H9 (cell line): ENCODE measurements around the gene RCAN3. TPM values are rescaled to one million over a fixed set of nuclear protein-coding genes. Genes with fewer than 3 reads are reported as not detected.

Experiments
- DNase-seq: peaks from one replicate; pipeline ENCODE4 v3.0.0-alpha.2; 2017
- H2AFZ ChIP-seq: one replicate; pipeline ENCODE4 v1.6.1; 2013; ENCODE audit warnings: mild to moderate bottlenecking, low read length, control low read depth, moderate library complexity
- H2AK5ac ChIP-seq: 2 replicates; pipeline ENCODE4 v1.6.1; 2013; ENCODE audit warnings: low read length, control low read depth, mixed read lengths; ENCODE audit not compliant: insufficient read length
- H2BK120ac ChIP-seq: one replicate; pipeline ENCODE4 v1.6.1; 2013; ENCODE audit warnings: low read depth, mild to moderate bottlenecking, low read length, control low read depth, inconsistent platforms; ENCODE audit not compliant: poor library complexity, severe bottlenecking
- H2BK12ac ChIP-seq: 2 replicates; pipeline ENCODE4 v1.6.1; 2013; ENCODE audit warnings: low read length, control low read depth, mixed read lengths, low read depth; ENCODE audit not compliant: insufficient read length
- H2BK15ac ChIP-seq: 2 replicates; pipeline ENCODE4 v1.6.1; 2013; ENCODE audit warnings: low read depth, low read length, control low read depth
- H2BK20ac ChIP-seq: one replicate; pipeline ENCODE4 v1.6.1; 2013; ENCODE audit warnings: low read depth, mild to moderate bottlenecking, low read length, control low read depth, inconsistent platforms; ENCODE audit not compliant: poor library complexity, severe bottlenecking
- H2BK5ac ChIP-seq: 2 replicates; pipeline ENCODE4 v1.6.1; 2013; ENCODE audit warnings: low read length, control low read depth, mixed read lengths; ENCODE audit not compliant: insufficient read length
- H3K14ac ChIP-seq: 2 replicates; pipeline ENCODE4 v1.6.1; 2013; ENCODE audit warnings: low read length, control low read depth; ENCODE audit not compliant: insufficient read depth
- H3K18ac ChIP-seq: 2 replicates; pipeline ENCODE4 v1.6.1; 2013; ENCODE audit warnings: low read depth, mild to moderate bottlenecking, mixed read lengths, low read length, control low read depth; ENCODE audit not compliant: insufficient read length
- H3K23ac ChIP-seq: 2 replicates; pipeline ENCODE4 v1.6.1; 2013; ENCODE audit warnings: low read length, control low read depth, mixed read lengths, low read depth; ENCODE audit not compliant: insufficient read length
- H3K23me2 ChIP-seq: 2 replicates; pipeline ENCODE4 v1.6.1; 2013; ENCODE audit warnings: low read depth, mild to moderate bottlenecking, mixed read lengths, low read length, control low read depth; ENCODE audit not compliant: insufficient read length, poor library complexity, severe bottlenecking
- H3K27ac ChIP-seq: 2 replicates; pipeline ENCODE4 v1.5.1; 2013; ENCODE audit warnings: low read length, control low read depth, mixed read lengths, low read depth; ENCODE audit not compliant: insufficient read length
- H3K27me3 ChIP-seq: 2 replicates; pipeline ENCODE4 v1.6.1; 2013; ENCODE audit warnings: low read length, control low read depth, inconsistent platforms; ENCODE audit not compliant: insufficient read depth
- H3K4ac ChIP-seq: 2 replicates; pipeline ENCODE4 v1.6.1; 2013; ENCODE audit warnings: low read depth, mild to moderate bottlenecking, control low read depth, inconsistent platforms, low read length, moderate library complexity
- H3K4me1 ChIP-seq: 2 replicates; pipeline ENCODE4 v1.6.1; 2013; ENCODE audit warnings: low read length, control low read depth, inconsistent platforms; ENCODE audit not compliant: insufficient read depth
- H3K4me2 ChIP-seq: 2 replicates; pipeline ENCODE4 v1.6.1; 2013; ENCODE audit warnings: low read length, control low read depth, mixed read lengths; ENCODE audit not compliant: insufficient read length, insufficient read depth
- H3K56ac ChIP-seq: 2 replicates; pipeline ENCODE4 v1.6.1; 2013; ENCODE audit warnings: low read depth, mild to moderate bottlenecking, mixed read lengths, low read length, control low read depth; ENCODE audit not compliant: insufficient read length
- H3K79me1 ChIP-seq: 2 replicates; pipeline ENCODE4 v1.6.1; 2013; ENCODE audit warnings: low read depth, mild to moderate bottlenecking, moderate library complexity, low read length, control low read depth, inconsistent platforms; ENCODE audit not compliant: insufficient read depth, poor library complexity, severe bottlenecking
- H3K79me2 ChIP-seq: 2 replicates; pipeline ENCODE4 v1.6.1; 2013; ENCODE audit warnings: low read length, control low read depth, inconsistent platforms; ENCODE audit not compliant: insufficient read depth
- H3K9ac ChIP-seq: 2 replicates; pipeline ENCODE4 v1.6.1; 2013; ENCODE audit warnings: low read length, control low read depth, mixed read lengths; ENCODE audit not compliant: insufficient read length; ENCODE audit errors: extremely low read depth
- H3K9me3 ChIP-seq: one replicate; pipeline ENCODE4 v1.6.1; 2013; ENCODE audit warnings: low read depth, low read length, inconsistent platforms; ENCODE audit not compliant: control insufficient read depth
- H3T11ph ChIP-seq: one replicate; pipeline ENCODE4 v1.6.1; 2013; ENCODE audit warnings: mild to moderate bottlenecking, low read length, control low read depth, inconsistent platforms
- H4K20me1 ChIP-seq: one replicate; pipeline ENCODE4 v1.6.1; 2013; ENCODE audit not compliant: control insufficient read depth, insufficient read length, insufficient read depth
- H4K5ac ChIP-seq: 2 replicates; pipeline ENCODE4 v1.6.1; 2013; ENCODE audit warnings: low read depth, mild to moderate bottlenecking, mixed read lengths, low read length, control low read depth; ENCODE audit not compliant: insufficient read length
- H4K8ac ChIP-seq: replicated peaks from 2 replicates; pipeline ENCODE4 v1.6.1; 2013; ENCODE audit warnings: low read length, control low read depth, mixed read lengths, low read depth; ENCODE audit not compliant: insufficient read length
- H4K91ac ChIP-seq: 2 replicates; pipeline ENCODE4 v1.6.1; 2013; ENCODE audit warnings: low read depth, mild to moderate bottlenecking, moderate library complexity, mixed read lengths, low read length, control low read depth; ENCODE audit not compliant: insufficient read length
- H3K27ac Mint-ChIP-seq, 3 experiments: 2 replicates in 2 of 3; 3 replicates in 1 of 3; pipeline ENCODE4 v1.8.0; 2020 to 2021; ENCODE audit warnings: mixed read lengths in 3 of 3, mild to moderate bottlenecking in 1 of 3, moderate library complexity in 1 of 3
- H3K27me3 Mint-ChIP-seq: 2 replicates; pipeline ENCODE4 v1.8.0; 2021; ENCODE audit warnings: low read depth, mild to moderate bottlenecking, moderate library complexity, mixed read lengths
- H3K36me3 Mint-ChIP-seq, 3 experiments: 2 replicates in 2 of 3; 3 replicates in 1 of 3; pipeline ENCODE4 v1.8.0; 2020 to 2021; ENCODE audit warnings: low read depth in 3 of 3, mixed read lengths in 3 of 3; ENCODE audit not compliant: insufficient read depth in 1 of 3
- H3K4me1 Mint-ChIP-seq, 2 experiments: 2 replicates each; pipeline ENCODE4 v1.8.0; 2020; ENCODE audit warnings: mixed read lengths in 2 of 2
- H3K4me3 Mint-ChIP-seq, 2 experiments: 2 replicates in 1 of 2; 3 replicates in 1 of 2; pipeline ENCODE4 v1.8.0; 2020 to 2021; ENCODE audit warnings: mild to moderate bottlenecking in 2 of 2, mixed read lengths in 2 of 2, moderate library complexity in 1 of 2
- H3K9me3 Mint-ChIP-seq, 2 experiments: 2 replicates in 1 of 2; 3 replicates in 1 of 2; pipeline ENCODE4 v1.8.0; 2020; ENCODE audit warnings: mild to moderate bottlenecking in 2 of 2, mixed read lengths in 2 of 2, moderate library complexity in 1 of 2
- CTCF ChIP-seq: fragments of 200-600 bp; sonication (generic); conservative IDR thresholded peaks from 3 replicates; pipeline ENCODE4 v1.8.0; 2021; ENCODE audit warnings: antibody characterized with exemption, mild to moderate bottlenecking
- WGBS: extraction: QIAGEN DNeasy Blood & Tissue Kit; methylation state at CpG from one replicate; pipeline ENCODE4 v1.1.7; 2013; ENCODE audit warnings: missing lambda C conversion rate, low lambda C conversion rate, mixed read lengths; ENCODE audit not compliant: insufficient read length; ENCODE audit errors: extremely low coverage; 5-methylcytosine and 5-hydroxymethylcytosine counted together
- total RNA-seq: library from RNA; stranded (reverse); gene quantifications from 2 replicates; pipeline ENCODE4 v1.2.1, GENCODE V29; 2021

The RCAN3 gene
- total RNA-seq, 1 experiment from 2014 or later = 13.0 TPM

DNA sequence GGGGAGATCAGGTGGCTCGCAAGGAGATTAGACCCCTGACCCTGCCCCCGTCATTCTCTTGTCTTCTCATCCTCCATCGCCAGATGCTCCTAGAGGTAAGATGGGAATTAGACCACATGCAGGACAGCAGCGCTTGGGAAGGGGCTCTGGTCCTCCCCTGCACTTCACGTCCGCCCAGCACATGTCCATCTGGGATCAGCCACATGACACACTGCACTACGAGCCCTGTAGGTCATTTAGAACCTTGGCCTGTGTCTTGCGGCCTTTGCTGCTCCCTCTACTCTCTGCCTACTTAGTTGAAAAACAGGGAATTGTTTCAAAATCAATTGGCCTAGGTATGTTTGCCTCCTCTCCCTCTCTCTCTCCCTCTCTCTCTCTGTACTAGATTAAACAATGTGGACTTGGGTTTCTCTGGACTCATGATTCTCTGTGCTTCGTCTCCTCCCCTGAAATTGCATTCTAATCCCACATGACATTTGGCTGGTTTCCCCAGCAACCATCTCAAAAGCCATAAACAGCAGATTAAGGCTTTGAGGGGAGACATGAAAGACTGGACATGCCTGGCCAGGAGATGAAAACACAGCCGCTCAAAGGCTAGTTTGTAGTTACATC is 49.4 kb downstream of the RCAN3 start:
- H2BK5ac ChIP-seq = no peak overlapping the region
- H2BK15ac ChIP-seq = no peak overlapping the region
- H3K79me2 ChIP-seq = no peaks in the 10 kb centered on the region
- H3K4me1 Mint-ChIP-seq = peaks cover 15 to 22% of the 10 kb centered on the region in 2 experiments
- no peak overlapping the region for H2AFZ ChIP-seq
- no peaks in the 10 kb centered on the region for H3K36me3 Mint-ChIP-seq
- H2BK12ac ChIP-seq = no peak overlapping the region
- H4K5ac ChIP-seq = no peak overlapping the region
- H3K27ac Mint-ChIP-seq = peak overlapping the region in 1 of 3 experiments; percentile 9; a peak in 1 of 7 replicates
- H3T11ph ChIP-seq = no peak overlapping the region
- H4K8ac ChIP-seq = no peak overlapping the region
- no peak overlapping the region for H2AK5ac ChIP-seq
- no peak overlapping the region for H3K27ac ChIP-seq
- no peak overlapping the region; a peak in 1 of 5 replicates for H3K4me3 Mint-ChIP-seq
- H3K27me3 ChIP-seq = no peaks in the 10 kb centered on the region; the same call in 1 of the 2 replicates
- WGBS = no CpG with 5 or more reads among the region's 10 CpGs
- H3K23ac ChIP-seq = no peak overlapping the region
- H3K27me3 Mint-ChIP-seq = peaks cover 37% of the 10 kb centered on the region
- no peaks in the 10 kb centered on the region for H4K20me1 ChIP-seq
- H4K91ac ChIP-seq = no peak overlapping the region
- H3K23me2 ChIP-seq = peaks cover 7% of the 10 kb centered on the region
- no peak for DNase-seq
- no peak overlapping the region for H2BK20ac ChIP-seq
- H3K56ac ChIP-seq = no peak overlapping the region
- H3K14ac ChIP-seq = peak overlapping the region; percentile 27; the same call in 1 of the 2 replicates
- no peaks in the 10 kb centered on the region for H3K9me3 ChIP-seq
- 0 out of 2 replicates have a peak, but pooled peaks cover 2% of the 10 kb centered on the region for H3K4me1 ChIP-seq
- H3K9ac ChIP-seq = no peak overlapping the region
- no peak for TF ChIP-seq CTCF
- H3K79me1 ChIP-seq = no peaks in the 10 kb centered on the region
- no peak overlapping the region for H2BK120ac ChIP-seq
- H3K4me2 ChIP-seq = no peak overlapping the region
- no peaks in the 10 kb centered on the region for H3K9me3 Mint-ChIP-seq
- peak overlapping the region; percentile 61 for H3K18ac ChIP-seq
- H3K4ac ChIP-seq = no peak overlapping the region
